ENCODE measurements around the gene KSR2. TPM values are rescaled to one million over a fixed set of nuclear protein-coding genes. Genes with fewer than 3 reads are reported as not detected.

KSR2 gene
- total and polyA plus RNA-seq, 10 of the 15 experiments (the other 5 are each of a cell fraction or from before 2014, with no cell fraction given), result under 0.01 to 1.5 (median 0.01) TPM; not detected in 3

DNA sequence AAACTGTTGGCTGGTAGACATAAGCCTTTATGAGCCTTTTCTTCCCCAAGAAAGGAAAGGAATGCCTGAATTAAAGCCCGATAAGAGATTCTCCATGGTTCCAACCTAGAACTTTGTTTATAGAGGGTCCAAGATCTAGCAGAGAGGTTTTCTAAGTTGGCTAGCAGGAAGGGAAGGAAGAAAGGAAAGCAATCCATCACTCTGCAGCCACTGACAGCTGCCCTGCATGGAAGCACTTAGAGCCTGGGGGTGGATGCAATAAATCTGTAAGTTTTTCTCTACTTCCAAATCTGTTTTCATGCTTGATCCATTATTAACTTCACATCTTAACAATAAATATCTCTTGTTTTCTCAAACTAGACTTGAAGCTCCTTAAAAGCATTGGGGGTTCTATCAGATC, 224.4 kb downstream of the KSR2 start:
- in situ Hi-C loops (cut with MboI) (no loop called here), intact Hi-C loops (cut with micrococcal nuclease; ENCODE audit: unreplicated experiment) (no loop called here)
- no peak overlapping the region for H3K4me2 ChIP-seq (ENCODE audit: control insufficient read depth, insufficient read depth)
- H2AFZ ChIP-seq (ENCODE audit: control insufficient read depth, low read depth, low read length), result no peak overlapping the region
- H3K9ac ChIP-seq (ENCODE audit: control insufficient read depth, insufficient read depth, low read length), result no peak overlapping the region
- no peaks in the 10 kb centered on the region for H3K79me2 ChIP-seq (ENCODE audit: control insufficient read depth, insufficient read depth, low read length)
- SMC1A ChIA-PET (ENCODE audit: uncharacterized antibody, unreplicated experiment), result no interaction called here
- 0% methylated on average over 1 of the region's 1 CpG for WGBS (ENCODE audit: insufficient coverage, insufficient replicate concordance, low lambda C conversion rate, missing lambda C conversion rate)
- H3K36me3 ChIP-seq (ENCODE audit: control insufficient read depth in 2 of 2, insufficient read depth in 2 of 2, low read length in 1 of 2), result no peaks in the 10 kb centered on the region
- CTCF ChIA-PET, result no interaction called here
- H3K4me1 ChIP-seq (ENCODE audit: control insufficient read depth, insufficient read depth, low read length), result no peaks in the 10 kb centered on the region
- POLR2A ChIA-PET, result no interaction called here
- H3K27ac ChIP-seq (ENCODE audit: control insufficient read depth, insufficient read depth), result no peak overlapping the region
- H3K4me3 ChIP-seq, result no peak overlapping the region
- FAIRE-seq (no peak), DNase-seq (ENCODE audit: low read depth, low spot score) (no peak), ATAC-seq (no peak)
- no peaks in the 10 kb centered on the region for H3K9me3 ChIP-seq (replicated peaks; ENCODE audit: control insufficient read depth, insufficient read depth, low read length)
- RAD21 ChIA-PET (ENCODE audit: unreplicated experiment), result no interaction called here
- H4K20me1 ChIP-seq (ENCODE audit: control insufficient read depth, insufficient read depth), result no peaks in the 10 kb centered on the region
- no peaks in the 10 kb centered on the region; a peak in 1 of 4 replicates for H3K27me3 ChIP-seq (replicated peaks in 1 of 2; ENCODE audit: control insufficient read depth in 2 of 2, insufficient read depth in 2 of 2, low read length in 1 of 2)
- BruUV-seq (replicated peaks), result no TSS peak
- TF ChIP-seq BCL11A (IDR thresholded peaks at IDR 0.05; ENCODE audit: low read depth, low read length) (no peak), PBX3 (IDR thresholded peaks at IDR 0.05; ENCODE audit: insufficient replicate concordance, low read depth, low read length) (no peak), RCOR1 (conservative IDR thresholded peaks at IDR 0.05; ENCODE audit: low read depth, low read length) (no peak), BCLAF1 (IDR thresholded peaks at IDR 0.05) (no peak), SIN3A (IDR thresholded peaks at IDR 0.05; ENCODE audit: low read depth, low read length) (no peak), ZZZ3 (IDR thresholded peaks at IDR 0.05; ENCODE audit: control insufficient read depth, insufficient read length, low read depth) (no peak), ESRRA (IDR thresholded peaks at IDR 0.05; ENCODE audit: low read length) (no peak), FOXK2 (IDR thresholded peaks at IDR 0.05) (no peak), SREBF1 (IDR thresholded peaks at IDR 0.05; ENCODE audit: low read length) (no peak), POLR2AphosphoS2 (IDR thresholded peaks at IDR 0.05; ENCODE audit: low read depth, low read length) (no peak)
- TF ChIP-seq, protein P1, sequence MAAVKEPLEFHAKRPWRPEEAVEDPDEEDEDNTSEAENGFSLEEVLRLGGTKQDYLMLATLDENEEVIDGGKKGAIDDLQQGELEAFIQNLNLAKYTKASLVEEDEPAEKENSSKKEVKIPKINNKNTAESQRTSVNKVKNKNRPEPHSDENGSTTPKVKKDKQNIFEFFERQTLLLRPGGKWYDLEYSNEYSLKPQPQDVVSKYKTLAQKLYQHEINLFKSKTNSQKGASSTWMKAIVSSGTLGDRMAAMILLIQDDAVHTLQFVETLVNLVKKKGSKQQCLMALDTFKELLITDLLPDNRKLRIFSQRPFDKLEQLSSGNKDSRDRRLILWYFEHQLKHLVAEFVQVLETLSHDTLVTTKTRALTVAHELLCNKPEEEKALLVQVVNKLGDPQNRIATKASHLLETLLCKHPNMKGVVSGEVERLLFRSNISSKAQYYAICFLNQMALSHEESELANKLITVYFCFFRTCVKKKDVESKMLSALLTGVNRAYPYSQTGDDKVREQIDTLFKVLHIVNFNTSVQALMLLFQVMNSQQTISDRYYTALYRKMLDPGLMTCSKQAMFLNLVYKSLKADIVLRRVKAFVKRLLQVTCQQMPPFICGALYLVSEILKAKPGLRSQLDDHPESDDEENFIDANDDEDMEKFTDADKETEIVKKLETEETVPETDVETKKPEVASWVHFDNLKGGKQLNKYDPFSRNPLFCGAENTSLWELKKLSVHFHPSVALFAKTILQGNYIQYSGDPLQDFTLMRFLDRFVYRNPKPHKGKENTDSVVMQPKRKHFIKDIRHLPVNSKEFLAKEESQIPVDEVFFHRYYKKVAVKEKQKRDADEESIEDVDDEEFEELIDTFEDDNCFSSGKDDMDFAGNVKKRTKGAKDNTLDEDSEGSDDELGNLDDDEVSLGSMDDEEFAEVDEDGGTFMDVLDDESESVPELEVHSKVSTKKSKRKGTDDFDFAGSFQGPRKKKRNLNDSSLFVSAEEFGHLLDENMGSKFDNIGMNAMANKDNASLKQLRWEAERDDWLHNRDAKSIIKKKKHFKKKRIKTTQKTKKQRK (IDR thresholded peaks at IDR 0.05; ENCODE audit: low read depth, low read length), result no peak
- TF ChIP-seq, protein P2, sequence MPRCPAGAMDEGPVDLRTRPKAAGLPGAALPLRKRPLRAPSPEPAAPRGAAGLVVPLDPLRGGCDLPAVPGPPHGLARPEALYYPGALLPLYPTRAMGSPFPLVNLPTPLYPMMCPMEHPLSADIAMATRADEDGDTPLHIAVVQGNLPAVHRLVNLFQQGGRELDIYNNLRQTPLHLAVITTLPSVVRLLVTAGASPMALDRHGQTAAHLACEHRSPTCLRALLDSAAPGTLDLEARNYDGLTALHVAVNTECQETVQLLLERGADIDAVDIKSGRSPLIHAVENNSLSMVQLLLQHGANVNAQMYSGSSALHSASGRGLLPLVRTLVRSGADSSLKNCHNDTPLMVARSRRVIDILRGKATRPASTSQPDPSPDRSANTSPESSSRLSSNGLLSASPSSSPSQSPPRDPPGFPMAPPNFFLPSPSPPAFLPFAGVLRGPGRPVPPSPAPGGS (IDR thresholded peaks at IDR 0.05; ENCODE audit: borderline replicate concordance, insufficient read depth, low read depth, low read length, poor library complexity, severe bottlenecking), result no peak
- TF ChIP-seq, protein P3, sequence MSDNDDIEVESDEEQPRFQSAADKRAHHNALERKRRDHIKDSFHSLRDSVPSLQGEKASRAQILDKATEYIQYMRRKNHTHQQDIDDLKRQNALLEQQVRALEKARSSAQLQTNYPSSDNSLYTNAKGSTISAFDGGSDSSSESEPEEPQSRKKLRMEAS (IDR thresholded peaks at IDR 0.05; ENCODE audit: low read depth, low read length), result no peak
- TF ChIP-seq, protein P4, sequence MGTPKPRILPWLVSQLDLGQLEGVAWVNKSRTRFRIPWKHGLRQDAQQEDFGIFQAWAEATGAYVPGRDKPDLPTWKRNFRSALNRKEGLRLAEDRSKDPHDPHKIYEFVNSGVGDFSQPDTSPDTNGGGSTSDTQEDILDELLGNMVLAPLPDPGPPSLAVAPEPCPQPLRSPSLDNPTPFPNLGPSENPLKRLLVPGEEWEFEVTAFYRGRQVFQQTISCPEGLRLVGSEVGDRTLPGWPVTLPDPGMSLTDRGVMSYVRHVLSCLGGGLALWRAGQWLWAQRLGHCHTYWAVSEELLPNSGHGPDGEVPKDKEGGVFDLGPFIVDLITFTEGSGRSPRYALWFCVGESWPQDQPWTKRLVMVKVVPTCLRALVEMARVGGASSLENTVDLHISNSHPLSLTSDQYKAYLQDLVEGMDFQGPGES (IDR thresholded peaks at IDR 0.05), result no peak

Data from GM12878 (cell line).